Mesenchymal stem cell (in vitro differentiated cells and primary cell): ENCODE measurements around the gene OTUB2.

ENCODE experiments used
- DNase-seq: peaks from one replicate; pipeline ENCODE4 v3.0.0-alpha.2; 2013
- H2AFZ ChIP-seq: one replicate; pipeline ENCODE4 v1.6.1; 2013; ENCODE audit warnings: low read depth, mild to moderate bottlenecking, control low read depth, inconsistent platforms, low read length, moderate library complexity
- H2AK5ac ChIP-seq: 2 replicates; pipeline ENCODE4 v1.6.1; 2013; ENCODE audit warnings: low read length, moderate library complexity, mild to moderate bottlenecking, inconsistent platforms; ENCODE audit not compliant: severe bottlenecking
- H2BK120ac ChIP-seq: one replicate; pipeline ENCODE4 v1.6.1; 2013; ENCODE audit warnings: low read depth, mild to moderate bottlenecking, inconsistent platforms, low read length, moderate library complexity
- H2BK12ac ChIP-seq, 2 experiments: one replicate each; pipeline ENCODE4 v1.6.1; 2013; ENCODE audit warnings: inconsistent platforms in 2 of 2, low read length in 2 of 2, mild to moderate bottlenecking in 2 of 2, moderate library complexity in 2 of 2, control low read depth in 1 of 2
- H2BK15ac ChIP-seq: one replicate; pipeline ENCODE4 v1.6.1; 2013; ENCODE audit warnings: mild to moderate bottlenecking, low read depth, inconsistent platforms; ENCODE audit not compliant: poor library complexity, severe bottlenecking
- H2BK5ac ChIP-seq: 2 replicates; pipeline ENCODE4 v1.6.1; 2013; ENCODE audit warnings: low read depth, mild to moderate bottlenecking, low read length, control low read depth, inconsistent platforms; ENCODE audit not compliant: poor library complexity, severe bottlenecking
- H3K14ac ChIP-seq, 2 experiments: one replicate each; pipeline ENCODE4 v1.6.1; 2013; ENCODE audit warnings: inconsistent platforms in 2 of 2, low read length in 2 of 2, control low read depth in 1 of 2, mild to moderate bottlenecking in 1 of 2, moderate library complexity in 1 of 2
- H3K18ac ChIP-seq, 2 experiments: one replicate each; pipeline ENCODE4 v1.6.1; 2013; ENCODE audit warnings: inconsistent platforms in 2 of 2, low read length in 2 of 2, control low read depth in 1 of 2, low read depth in 1 of 2, mild to moderate bottlenecking in 1 of 2
- H3K23ac ChIP-seq, 2 experiments: one replicate each; pipeline ENCODE4 v1.6.1; 2013; ENCODE audit warnings: inconsistent platforms in 2 of 2, low read length in 2 of 2, mild to moderate bottlenecking in 2 of 2, moderate library complexity in 2 of 2, control low read depth in 1 of 2
- H3K27ac ChIP-seq: 2 replicates; pipeline ENCODE4 v1.5.1; 2013; ENCODE audit warnings: mild to moderate bottlenecking, moderate library complexity, low read length, control low read depth, inconsistent platforms; ENCODE audit not compliant: poor library complexity, severe bottlenecking
- H3K27me3 ChIP-seq, 2 experiments: 2 replicates each; pipeline versions ENCODE4 v1.6.1 to v1.7.0; 2013; ENCODE audit warnings: low read length in 2 of 2, mild to moderate bottlenecking in 2 of 2, moderate library complexity in 2 of 2, control low read depth in 1 of 2, inconsistent platforms in 1 of 2; ENCODE audit not compliant: control insufficient read depth in 1 of 2, insufficient read depth in 1 of 2
- H3K36me3 ChIP-seq, 2 experiments: 2 replicates each; pipeline versions ENCODE4 v1.6.1 to v1.7.0; 2013; ENCODE audit warnings: low read length in 2 of 2, control low read depth in 1 of 2, inconsistent platforms in 1 of 2, low read depth in 1 of 2, mild to moderate bottlenecking in 1 of 2; ENCODE audit not compliant: insufficient read depth in 2 of 2, control insufficient read depth in 1 of 2
- H3K4ac ChIP-seq, 2 experiments: one replicate each; pipeline ENCODE4 v1.6.1; 2013; ENCODE audit warnings: inconsistent platforms in 2 of 2, low read length in 2 of 2, mild to moderate bottlenecking in 2 of 2, moderate library complexity in 2 of 2, control low read depth in 1 of 2, low read depth in 1 of 2
- H3K4me1 ChIP-seq: 2 replicates; pipeline ENCODE4 v1.6.1; 2013; ENCODE audit warnings: low read depth, low read length, control low read depth; ENCODE audit not compliant: control insufficient read depth, insufficient read depth
- H3K4me2 ChIP-seq: 2 replicates; pipeline ENCODE4 v1.6.1; 2013; ENCODE audit warnings: low read length, mild to moderate bottlenecking, inconsistent platforms; ENCODE audit not compliant: poor library complexity, severe bottlenecking
- H3K4me3 ChIP-seq, 2 experiments: 2 replicates each; pipeline versions ENCODE4 v1.5.1 to v1.7.0; 2013; ENCODE audit warnings: low read length in 2 of 2, mild to moderate bottlenecking in 2 of 2, control low read depth in 1 of 2, low read depth in 1 of 2; ENCODE audit not compliant: insufficient read depth in 1 of 2
- H3K79me1 ChIP-seq: replicated peaks from 2 replicates; pipeline ENCODE4 v1.6.1; 2013; ENCODE audit warnings: mild to moderate bottlenecking, control low read depth, low read length, inconsistent platforms; ENCODE audit not compliant: poor library complexity, severe bottlenecking
- H3K9ac ChIP-seq: 2 replicates; pipeline ENCODE4 v1.7.0; 2013; ENCODE audit warnings: mild to moderate bottlenecking, low read length, moderate library complexity
- H3K9me3 ChIP-seq: 2 replicates; pipeline ENCODE4 v1.7.0; 2013; ENCODE audit warnings: mild to moderate bottlenecking, low read length; ENCODE audit not compliant: control insufficient read depth
- H4K8ac ChIP-seq: one replicate; pipeline ENCODE4 v1.6.1; 2013; ENCODE audit warnings: inconsistent platforms, mild to moderate bottlenecking, low read length, moderate library complexity
- H4K91ac ChIP-seq: one replicate; pipeline ENCODE4 v1.6.1; 2013; ENCODE audit warnings: mild to moderate bottlenecking, low read length, inconsistent platforms
- WGBS: methylation state at CpG from one replicate; pipeline ENCODE4 v1.1.7; 2013; ENCODE audit warnings: mixed read lengths; 5-methylcytosine and 5-hydroxymethylcytosine counted together

OTUB2 gene

DNA sequence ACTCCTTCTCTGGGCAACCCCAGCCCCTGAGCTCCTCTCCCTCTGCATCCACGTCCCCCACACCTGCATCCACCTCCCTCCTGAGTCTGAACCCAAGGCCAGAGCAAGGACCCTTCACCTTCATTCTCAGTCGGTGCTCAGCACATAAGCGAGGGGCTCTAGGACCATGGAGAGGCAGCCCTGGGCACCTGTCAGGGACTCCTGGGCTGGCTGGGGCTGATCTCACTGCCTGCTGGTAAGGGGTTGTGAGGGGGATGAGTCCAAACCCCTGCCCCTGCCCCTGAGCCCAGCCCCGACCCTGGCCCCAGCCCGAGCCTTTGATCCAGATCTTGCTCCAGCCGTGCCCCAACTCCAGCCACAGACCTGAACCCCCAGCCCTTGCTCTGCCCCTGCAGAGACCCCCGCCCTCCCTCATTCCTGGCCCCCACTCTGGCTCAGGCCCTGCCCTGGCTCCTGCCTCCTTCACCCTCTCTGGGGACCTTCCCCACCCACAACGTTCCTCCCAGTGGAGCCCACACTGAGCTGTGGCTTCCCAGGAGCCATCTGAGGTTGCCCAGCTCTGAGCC, 29.9 kb upstream of the OTUB2 start:
- H2AK5ac ChIP-seq = no peak overlapping the region
- H2BK15ac ChIP-seq = no peak overlapping the region
- H3K27ac ChIP-seq = no peak overlapping the region
- H4K91ac ChIP-seq = no peak overlapping the region
- peaks cover 12% of the 10 kb centered on the region for H3K4me1 ChIP-seq
- H3K9ac ChIP-seq = no peak overlapping the region
- H3K4me2 ChIP-seq = no peak overlapping the region
- peaks cover 7 to 36% of the 10 kb centered on the region in 2 experiments for H3K27me3 ChIP-seq
- no peaks in the 10 kb centered on the region for H3K79me1 ChIP-seq
- DNase-seq = no peak
- H2BK120ac ChIP-seq = no peak overlapping the region
- H2BK5ac ChIP-seq = no peak overlapping the region
- no peaks in the 10 kb centered on the region for H3K36me3 ChIP-seq
- no peaks in the 10 kb centered on the region for H3K9me3 ChIP-seq
- H2AFZ ChIP-seq = no peak overlapping the region
- H4K8ac ChIP-seq = no peak overlapping the region
- 57% methylated on average over 8 of the region's 8 CpGs for WGBS
- H3K4me3 ChIP-seq = no peak overlapping the region
- no peak overlapping the region for H2BK12ac ChIP-seq
- H3K18ac ChIP-seq = no peak overlapping the region
- H3K23ac ChIP-seq = no peak overlapping the region
- no peak overlapping the region for H3K14ac ChIP-seq
- no peak overlapping the region for H3K4ac ChIP-seq

DNA sequence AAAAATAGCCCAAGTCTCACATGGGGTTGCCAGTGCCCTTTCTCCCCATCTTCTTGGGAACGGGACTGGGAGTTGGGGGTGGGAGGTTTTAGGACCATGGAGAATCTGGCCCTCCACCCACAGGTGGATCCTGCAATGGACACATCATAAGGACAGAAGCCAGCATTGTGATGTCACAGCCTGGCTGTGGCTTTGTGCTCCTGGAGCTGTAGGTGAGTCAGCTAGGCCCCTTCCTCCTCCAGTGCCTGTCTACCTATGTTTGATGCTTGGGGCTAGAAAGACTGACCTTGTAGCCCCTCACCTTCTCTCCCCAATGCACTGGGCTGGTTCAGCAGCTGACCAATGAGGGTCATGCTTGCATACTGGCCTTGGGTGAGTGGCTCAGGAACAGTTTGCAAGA, 29.1 kb upstream of the OTUB2 start, which contains the start of gene CCDC197:
TSS of gene CCDC197 (plus strand) at position 220 of the 400 bp plus-strand sequence. CDS start 831 bp downstream, outside the sequence.
- Histone ChIP-seq H3K27ac (no peak within 1 kb of the TSS), H3K36me3 (no peaks in the 10 kb centered on the region), H3K14ac (no peak within 1 kb of the TSS), H4K8ac (no peak within 1 kb of the TSS), H4K91ac (no peak within 1 kb of the TSS), H3K79me1 (no peaks in the 10 kb centered on the region), H3K4me2 (no peak within 1 kb of the TSS), H3K18ac (no peak within 1 kb of the TSS), H2BK12ac (no peak within 1 kb of the TSS), H3K4me3 (no peak within 1 kb of the TSS), H2AFZ (no peak within 1 kb of the TSS), H3K4me1 (peaks cover 12% of the 10 kb centered on the region), H3K4ac (no peak within 1 kb of the TSS), H3K27me3 (peaks cover 4 to 38% of the 10 kb centered on the region in 2 experiments), H2BK120ac (no peak within 1 kb of the TSS), H3K23ac (no peak within 1 kb of the TSS), H3K9me3 (no peaks in the 10 kb centered on the region), H2BK5ac (no peak within 1 kb of the TSS), H2BK15ac (no peak within 1 kb of the TSS), H3K9ac (no peak within 1 kb of the TSS), H2AK5ac (no peak within 1 kb of the TSS)
- no peak for DNase-seq
- WGBS = 64% methylated on average over 1 of the region's 1 CpG

DNA sequence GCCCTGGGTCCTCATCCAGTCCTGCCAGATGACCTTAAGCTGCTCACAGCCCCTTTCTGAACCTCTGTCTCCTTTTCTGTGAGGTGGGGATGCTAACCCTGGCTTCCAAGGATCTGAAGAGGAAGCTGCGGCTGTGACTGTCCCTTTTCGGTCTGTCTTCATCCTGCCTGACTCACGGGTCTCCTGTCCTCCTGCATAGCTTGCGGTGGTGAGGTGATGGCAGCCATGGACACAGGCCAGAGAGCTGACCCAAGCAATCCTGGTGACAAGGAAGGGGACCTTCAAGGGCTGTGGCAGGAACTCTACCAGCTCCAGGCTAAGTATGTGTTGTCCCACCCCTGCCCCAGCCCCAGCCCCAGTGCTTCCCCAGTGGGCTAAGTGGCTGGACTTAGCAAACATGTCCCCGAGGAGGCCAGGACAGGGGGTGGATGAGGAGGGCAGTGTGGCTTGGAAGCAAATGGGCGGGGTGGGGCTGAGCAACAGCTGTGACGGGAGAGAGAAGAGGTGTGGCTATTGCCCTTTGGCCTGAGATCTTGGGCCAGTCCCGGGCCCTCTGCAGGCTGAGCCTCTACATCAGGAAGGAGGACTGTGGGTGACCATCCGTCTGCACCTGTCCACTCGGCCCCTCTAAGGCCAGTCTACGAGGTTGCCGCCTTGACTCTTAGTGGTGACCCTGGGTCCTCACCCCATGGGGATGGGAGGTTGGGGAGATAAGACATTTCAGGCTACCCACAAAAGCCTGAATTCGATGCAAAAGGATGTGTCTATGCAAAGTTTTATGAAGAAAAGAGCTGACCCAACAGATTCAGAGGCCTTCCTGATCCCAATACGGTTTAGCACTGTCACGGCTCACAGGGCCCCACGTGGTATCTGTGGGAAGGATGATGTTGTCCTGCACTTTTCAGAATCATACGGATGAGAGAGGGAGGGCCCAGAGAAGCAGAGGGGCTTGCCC, 27.9 kb upstream of the OTUB2 start:
- H3K9me3 ChIP-seq = no peaks in the 10 kb centered on the region
- H2BK15ac ChIP-seq = no peak overlapping the region
- peaks cover 12% of the 10 kb centered on the region for H3K4me1 ChIP-seq
- no peak overlapping the region for H2BK12ac ChIP-seq
- no peak overlapping the region for H3K4ac ChIP-seq
- no peak overlapping the region for H2BK5ac ChIP-seq
- H4K8ac ChIP-seq = no peak overlapping the region
- H3K36me3 ChIP-seq = no peaks in the 10 kb centered on the region
- no peak overlapping the region for H2AFZ ChIP-seq
- H3K4me3 ChIP-seq = no peak overlapping the region
- WGBS = 81% methylated on average over 17 of the region's 17 CpGs
- no peak overlapping the region for H3K4me2 ChIP-seq
- no peak overlapping the region for H3K23ac ChIP-seq
- peaks cover 8 to 43% of the 10 kb centered on the region in 2 experiments for H3K27me3 ChIP-seq
- no peaks in the 10 kb centered on the region for H3K79me1 ChIP-seq
- no peak overlapping the region for H3K27ac ChIP-seq
- no peak overlapping the region for H2BK120ac ChIP-seq
- H2AK5ac ChIP-seq = peak overlapping the region; percentile 21
- H4K91ac ChIP-seq = no peak overlapping the region
- no peak for DNase-seq
- no peak overlapping the region for H3K14ac ChIP-seq
- H3K18ac ChIP-seq = no peak overlapping the region
- H3K9ac ChIP-seq = no peak overlapping the region

GRCh38 chr14:93998871-93999403, 27.2 kb upstream of the OTUB2 start:
- no peak overlapping the region for H3K4ac ChIP-seq
- no peaks in the 10 kb centered on the region for H3K9me3 ChIP-seq
- H3K36me3 ChIP-seq = no peaks in the 10 kb centered on the region
- 82% methylated on average over 7 of the region's 7 CpGs for WGBS
- H3K4me3 ChIP-seq = no peak overlapping the region
- no peak overlapping the region for H2BK15ac ChIP-seq
- H3K23ac ChIP-seq = no peak overlapping the region
- no peak overlapping the region for H3K9ac ChIP-seq
- no peak overlapping the region for H3K4me2 ChIP-seq
- H3K79me1 ChIP-seq = no peaks in the 10 kb centered on the region
- DNase-seq = no peak
- no peak overlapping the region for H2BK12ac ChIP-seq
- H3K27me3 ChIP-seq = peaks cover 11 to 45% of the 10 kb centered on the region in 2 experiments
- no peak overlapping the region for H2BK120ac ChIP-seq
- H4K8ac ChIP-seq = no peak overlapping the region
- no peak overlapping the region for H2AK5ac ChIP-seq
- H3K4me1 ChIP-seq = peaks cover 12% of the 10 kb centered on the region
- no peak overlapping the region for H3K27ac ChIP-seq
- no peak overlapping the region for H3K18ac ChIP-seq
- H4K91ac ChIP-seq = no peak overlapping the region
- H2BK5ac ChIP-seq = no peak overlapping the region
- H3K14ac ChIP-seq = no peak overlapping the region
- no peak overlapping the region for H2AFZ ChIP-seq
